Bronchial epithelial cell (primary cell): Measurements from ENCODE around the gene ACER2. TPM values are rescaled to one million over a fixed set of nuclear protein-coding genes. Genes with fewer than 3 reads are reported as not detected.

Experiments used
- DNase-seq: peaks from one replicate; pipeline ENCODE4 v3.0.0-alpha.2; 2010; ENCODE audit warnings: low read depth
- FAIRE-seq: peaks from 2 replicates; lab custom pipeline; 2011; peaks lifted over from hg19 to GRCh38; lab: Jason Lieb, UNC
- H3K27me3 ChIP-seq: 2 replicates; pipeline ENCODE4 v1.5.1; 2011; ENCODE audit warnings: low read length; ENCODE audit not compliant: control insufficient read depth, insufficient read depth
- H3K36me3 ChIP-seq: 2 replicates; pipeline ENCODE4 v1.5.1; 2011; ENCODE audit warnings: low read length; ENCODE audit not compliant: control insufficient read depth, insufficient read depth
- H3K4me3 ChIP-seq: 2 replicates; pipeline ENCODE4 v1.5.1; 2011; ENCODE audit warnings: mild to moderate bottlenecking, low read depth, low read length, control low read depth
- total RNA-seq: library from RNA; depleted of rRNA; stranded (reverse); fragments of >200 nt; gene quantifications from 2 replicates; pipeline ENCODE4 v1.2.1, GENCODE V29; 2014
- TF ChIP-seq, protein P1 (sequence below): IDR thresholded peaks from 2 replicates; pipeline ENCODE4 v1.5.1; 2011; ENCODE audit warnings: mild to moderate bottlenecking, moderate library complexity, low read length, control low read depth, inconsistent platforms; ENCODE audit not compliant: insufficient read depth, severe bottlenecking

The ACER2 gene
- total RNA-seq, 1 donor from 2014 or later = 5.8 TPM

- no peaks in the 10 kb centered on the region for H3K27me3 ChIP-seq
- no peaks in the 10 kb centered on the region for H3K36me3 ChIP-seq
- no peak overlapping the region for H3K4me3 ChIP-seq
- TF ChIP-seq, protein P1, sequence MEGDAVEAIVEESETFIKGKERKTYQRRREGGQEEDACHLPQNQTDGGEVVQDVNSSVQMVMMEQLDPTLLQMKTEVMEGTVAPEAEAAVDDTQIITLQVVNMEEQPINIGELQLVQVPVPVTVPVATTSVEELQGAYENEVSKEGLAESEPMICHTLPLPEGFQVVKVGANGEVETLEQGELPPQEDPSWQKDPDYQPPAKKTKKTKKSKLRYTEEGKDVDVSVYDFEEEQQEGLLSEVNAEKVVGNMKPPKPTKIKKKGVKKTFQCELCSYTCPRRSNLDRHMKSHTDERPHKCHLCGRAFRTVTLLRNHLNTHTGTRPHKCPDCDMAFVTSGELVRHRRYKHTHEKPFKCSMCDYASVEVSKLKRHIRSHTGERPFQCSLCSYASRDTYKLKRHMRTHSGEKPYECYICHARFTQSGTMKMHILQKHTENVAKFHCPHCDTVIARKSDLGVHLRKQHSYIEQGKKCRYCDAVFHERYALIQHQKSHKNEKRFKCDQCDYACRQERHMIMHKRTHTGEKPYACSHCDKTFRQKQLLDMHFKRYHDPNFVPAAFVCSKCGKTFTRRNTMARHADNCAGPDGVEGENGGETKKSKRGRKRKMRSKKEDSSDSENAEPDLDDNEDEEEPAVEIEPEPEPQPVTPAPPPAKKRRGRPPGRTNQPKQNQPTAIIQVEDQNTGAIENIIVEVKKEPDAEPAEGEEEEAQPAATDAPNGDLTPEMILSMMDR = no peak
- FAIRE-seq (no peak), DNase-seq (no peak)
Observed at GRCh38 chr9:19442240-19442639, 33.4 kb downstream of the ACER2 start.

DNA sequence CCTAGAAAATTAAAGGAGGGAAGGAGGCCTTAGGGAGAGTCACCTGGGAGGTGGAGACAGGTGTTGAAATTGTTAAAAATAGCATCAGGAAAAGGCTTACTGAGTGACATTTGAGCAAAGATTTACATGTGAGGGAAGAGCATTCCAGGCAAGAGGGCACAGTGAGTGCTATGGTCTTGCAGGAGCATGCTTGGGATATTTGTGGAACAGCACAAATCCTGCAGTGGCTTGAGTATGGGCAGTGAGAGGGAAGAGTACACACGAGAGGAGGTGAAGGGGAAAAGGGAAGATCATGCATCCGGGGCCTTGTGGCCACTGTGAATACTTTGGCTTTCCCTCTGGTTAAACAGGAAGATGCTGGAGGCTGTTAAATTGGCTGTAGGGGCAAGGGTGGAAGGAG, 36.6 kb downstream of the ACER2 start:
- DNase-seq (peak; percentile 24), FAIRE-seq (no peak)
- TF ChIP-seq, protein P1 = no peak

DNA sequence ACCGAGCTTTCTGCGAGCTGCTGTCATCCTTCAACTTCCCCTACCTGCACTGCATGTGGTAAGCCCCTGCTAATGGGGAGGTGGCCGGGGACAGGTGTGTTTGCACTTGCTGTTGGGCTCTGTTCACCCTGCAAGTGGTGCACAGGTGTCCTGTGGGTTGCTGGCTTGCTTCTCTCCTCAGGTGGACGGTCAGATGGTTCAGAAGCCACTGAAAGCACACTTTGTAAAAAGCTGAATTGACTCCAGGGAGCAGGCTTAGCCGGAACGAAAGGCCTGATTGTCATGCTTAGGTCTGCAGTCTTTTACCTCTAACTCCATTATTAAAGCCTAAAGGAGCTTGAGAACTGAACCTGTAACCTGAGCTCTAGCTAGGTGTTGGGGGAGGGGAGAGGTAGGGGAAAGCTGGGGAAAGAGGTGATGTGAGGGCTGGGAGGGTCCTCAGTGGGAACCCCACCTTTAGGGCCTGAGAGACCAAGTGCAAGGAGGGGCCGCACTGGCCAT, 37.6 kb downstream of the ACER2 start:
- TF ChIP-seq, protein P1 = no peak
- H3K27me3 ChIP-seq = no peaks in the 10 kb centered on the region
- no peak overlapping the region for H3K4me3 ChIP-seq
- peaks cover 1% of the 10 kb centered on the region for H3K36me3 ChIP-seq
- FAIRE-seq (no peak), DNase-seq (no peak)

More for the DNA sequence above, 36.6 kb downstream of the ACER2 start:
- Histone ChIP-seq H3K4me3 (no peak overlapping the region), H3K36me3 (no peaks in the 10 kb centered on the region), H3K27me3 (no peaks in the 10 kb centered on the region)

- no peak for FAIRE-seq
- DNase-seq = no peak
- Histone ChIP-seq H3K4me3 (no peak overlapping the region), H3K27me3 (no peaks in the 10 kb centered on the region), H3K36me3 (peaks cover 1% of the 10 kb centered on the region)
- TF ChIP-seq, protein P1 = no peak
Observed at GRCh38 chr9:19451240-19452087, 42.7 kb downstream of the ACER2 start.

- no peaks in the 10 kb centered on the region for H3K27me3 ChIP-seq
- H3K36me3 ChIP-seq = no peaks in the 10 kb centered on the region
- no peak for FAIRE-seq
- no peak overlapping the region for H3K4me3 ChIP-seq
- no peak for DNase-seq
- TF ChIP-seq, protein P1 = no peak
Observed at GRCh38 chr9:19456426-19456825, 47.6 kb downstream of the ACER2 start.
